ENCODE data around the gene NFIL3. TPM values are rescaled to one million over a fixed set of nuclear protein-coding genes. Genes with fewer than 3 reads are reported as not detected.

The NFIL3 gene
- total RNA-seq, 1 donor from 2014 or later: 25.7 TPM

DNA sequence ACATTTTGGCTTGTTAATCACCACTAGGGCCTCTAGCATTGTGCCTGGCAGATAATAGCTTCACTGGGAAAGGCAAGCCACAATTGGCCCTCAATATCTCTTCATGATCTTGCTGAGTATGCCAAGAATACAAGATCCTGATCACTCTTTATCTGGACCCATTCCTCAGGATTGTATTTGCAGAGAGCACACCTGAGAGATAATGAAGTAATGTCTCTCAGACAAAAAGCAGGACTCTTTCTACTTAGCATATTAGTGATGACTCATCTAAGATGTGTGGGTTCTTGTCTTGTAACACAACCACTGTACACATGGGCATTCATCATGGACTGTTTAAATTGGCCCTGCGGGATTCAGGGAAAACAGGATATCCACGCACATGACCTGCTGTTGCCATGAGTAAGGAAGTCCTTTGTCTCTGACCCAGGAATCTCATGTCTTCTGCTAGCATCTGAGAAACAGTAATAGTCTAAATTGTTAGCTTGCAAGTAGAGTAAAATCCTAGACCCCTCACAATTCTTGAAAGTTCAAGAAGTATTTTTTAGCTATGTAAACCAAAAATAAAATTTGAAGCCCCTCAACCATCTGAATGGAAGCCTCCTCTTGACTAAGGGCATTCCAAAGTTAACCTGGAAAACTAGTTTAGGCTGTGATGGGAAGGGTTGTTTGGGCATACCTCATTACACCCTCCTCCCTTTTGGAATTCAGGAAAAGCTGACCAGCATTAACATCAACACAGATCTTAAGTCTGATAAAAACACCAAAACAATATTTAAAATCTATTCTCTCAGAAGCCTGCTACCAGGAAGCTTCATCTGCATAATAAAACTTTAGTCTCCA lies 28.0 kb upstream of the NFIL3 start:
- no peaks in the 10 kb centered on the region for H3K4me1 ChIP-seq
- TF ChIP-seq, protein P1, sequence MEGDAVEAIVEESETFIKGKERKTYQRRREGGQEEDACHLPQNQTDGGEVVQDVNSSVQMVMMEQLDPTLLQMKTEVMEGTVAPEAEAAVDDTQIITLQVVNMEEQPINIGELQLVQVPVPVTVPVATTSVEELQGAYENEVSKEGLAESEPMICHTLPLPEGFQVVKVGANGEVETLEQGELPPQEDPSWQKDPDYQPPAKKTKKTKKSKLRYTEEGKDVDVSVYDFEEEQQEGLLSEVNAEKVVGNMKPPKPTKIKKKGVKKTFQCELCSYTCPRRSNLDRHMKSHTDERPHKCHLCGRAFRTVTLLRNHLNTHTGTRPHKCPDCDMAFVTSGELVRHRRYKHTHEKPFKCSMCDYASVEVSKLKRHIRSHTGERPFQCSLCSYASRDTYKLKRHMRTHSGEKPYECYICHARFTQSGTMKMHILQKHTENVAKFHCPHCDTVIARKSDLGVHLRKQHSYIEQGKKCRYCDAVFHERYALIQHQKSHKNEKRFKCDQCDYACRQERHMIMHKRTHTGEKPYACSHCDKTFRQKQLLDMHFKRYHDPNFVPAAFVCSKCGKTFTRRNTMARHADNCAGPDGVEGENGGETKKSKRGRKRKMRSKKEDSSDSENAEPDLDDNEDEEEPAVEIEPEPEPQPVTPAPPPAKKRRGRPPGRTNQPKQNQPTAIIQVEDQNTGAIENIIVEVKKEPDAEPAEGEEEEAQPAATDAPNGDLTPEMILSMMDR (IDR thresholded peaks at IDR 0.05): no peak
- intact Hi-C loops (cut with DNase I): no loop called here
- H3K27ac ChIP-seq: no peak overlapping the region
- ATAC-seq (no peak), DNase-seq (no peak)
- H3K9me3 ChIP-seq: no peaks in the 10 kb centered on the region
- no peaks in the 10 kb centered on the region for H3K36me3 ChIP-seq
- no peak overlapping the region for H3K4me3 ChIP-seq
- no peaks in the 10 kb centered on the region for H3K27me3 ChIP-seq (ENCODE audit: low read depth)

DNA sequence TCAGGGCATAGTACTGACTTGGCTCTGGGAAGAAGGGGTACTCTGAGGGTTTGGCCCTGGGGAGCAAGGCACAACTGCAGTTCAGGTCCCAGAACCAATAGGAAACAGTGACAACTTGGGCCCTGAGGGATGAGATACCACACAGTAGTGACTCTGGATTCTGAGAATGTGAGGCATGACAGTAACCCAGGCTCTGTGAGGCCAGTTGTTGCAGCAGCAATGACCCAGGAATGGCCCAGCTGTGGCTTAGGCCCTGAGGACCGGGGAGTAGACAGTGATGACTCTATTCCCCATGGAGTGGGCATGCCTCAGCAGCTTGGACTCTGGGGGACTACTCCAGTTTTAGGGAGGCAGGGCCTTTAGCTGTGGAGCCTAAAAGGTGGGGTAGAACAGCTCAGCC lies 21.5 kb upstream of the NFIL3 start:
- intact Hi-C loops (cut with DNase I): no loop called here
- H3K27ac ChIP-seq: no peak overlapping the region
- no peaks in the 10 kb centered on the region for H3K36me3 ChIP-seq
- DNase-seq (no peak), ATAC-seq (no peak)
- H3K9me3 ChIP-seq: peaks cover 11% of the 10 kb centered on the region
- TF ChIP-seq, protein P1 (IDR thresholded peaks at IDR 0.05): no peak
- H3K27me3 ChIP-seq (ENCODE audit: low read depth): no peaks in the 10 kb centered on the region
- H3K4me1 ChIP-seq: no peaks in the 10 kb centered on the region
- no peak overlapping the region for H3K4me3 ChIP-seq

DNA sequence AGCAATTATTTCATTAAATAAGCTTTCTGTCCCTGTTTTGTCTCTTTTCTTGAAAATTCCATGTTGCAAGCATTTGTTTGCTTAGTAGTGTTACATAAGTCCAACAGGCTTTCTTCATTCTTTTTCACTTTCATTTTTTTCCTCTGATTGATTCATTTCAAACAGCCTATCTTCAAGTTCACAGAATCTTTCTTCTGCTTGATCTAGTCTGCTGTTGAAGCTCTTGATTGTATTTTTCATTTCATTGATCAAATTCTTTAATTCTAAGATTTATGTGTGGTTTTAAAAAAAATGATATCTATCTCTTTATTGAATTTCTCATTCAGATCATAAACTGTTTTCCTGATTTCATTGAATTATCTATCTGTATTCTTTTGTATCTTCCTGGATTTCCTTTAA lies 20.4 kb upstream of the NFIL3 start:
- Histone ChIP-seq H3K27me3 (ENCODE audit: low read depth) (no peaks in the 10 kb centered on the region), H3K27ac (no peak overlapping the region), H3K36me3 (no peaks in the 10 kb centered on the region), H3K9me3 (peaks cover 11% of the 10 kb centered on the region), H3K4me1 (no peaks in the 10 kb centered on the region), H3K4me3 (no peak overlapping the region)
- DNase-seq (no peak), ATAC-seq (no peak)
- intact Hi-C loops (cut with DNase I): no loop called here
- TF ChIP-seq, protein P1 (IDR thresholded peaks at IDR 0.05): no peak

DNA sequence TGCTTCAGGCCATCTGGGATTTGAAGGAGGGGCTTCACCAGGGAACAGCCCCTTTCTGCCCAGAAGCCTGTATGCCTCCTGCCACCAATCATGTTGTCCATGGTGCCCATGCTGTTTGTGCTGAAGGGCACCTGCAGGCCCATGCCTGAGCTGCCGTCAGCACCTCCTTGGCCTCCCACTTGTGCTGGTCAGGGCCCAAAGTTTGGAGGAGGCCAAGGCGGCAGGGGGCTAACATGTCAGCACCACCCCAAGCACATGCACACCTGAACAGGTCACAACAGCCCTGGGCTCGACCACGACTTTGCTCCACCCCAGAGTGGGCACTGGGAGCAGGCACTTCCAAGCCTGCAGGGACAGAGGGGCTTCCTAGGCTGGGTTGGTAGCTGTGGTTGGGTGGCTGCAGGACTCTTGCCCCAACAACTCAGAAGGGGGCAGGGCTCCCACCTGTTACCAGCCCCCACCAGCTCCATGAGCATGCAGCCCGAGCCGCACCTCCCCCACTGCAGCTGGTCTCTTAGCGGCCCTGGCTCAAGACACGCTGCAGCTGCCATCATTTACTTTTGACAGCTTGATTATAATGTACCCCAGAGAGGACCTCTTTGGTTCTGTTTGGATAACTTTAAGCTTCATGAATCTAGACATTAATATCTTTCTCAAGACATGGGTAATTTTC lies 19.8 kb upstream of the NFIL3 start:
- Histone ChIP-seq H3K4me3 (no peak overlapping the region), H3K27ac (no peak overlapping the region), H3K9me3 (peaks cover 11% of the 10 kb centered on the region), H3K27me3 (ENCODE audit: low read depth) (no peaks in the 10 kb centered on the region), H3K4me1 (no peaks in the 10 kb centered on the region), H3K36me3 (no peaks in the 10 kb centered on the region)
- ATAC-seq (peak in 1 of 2 donors; percentile 27), DNase-seq (no peak)
- TF ChIP-seq, protein P1 (IDR thresholded peaks at IDR 0.05): no peak
- intact Hi-C loops (cut with DNase I): no loop called here

DNA sequence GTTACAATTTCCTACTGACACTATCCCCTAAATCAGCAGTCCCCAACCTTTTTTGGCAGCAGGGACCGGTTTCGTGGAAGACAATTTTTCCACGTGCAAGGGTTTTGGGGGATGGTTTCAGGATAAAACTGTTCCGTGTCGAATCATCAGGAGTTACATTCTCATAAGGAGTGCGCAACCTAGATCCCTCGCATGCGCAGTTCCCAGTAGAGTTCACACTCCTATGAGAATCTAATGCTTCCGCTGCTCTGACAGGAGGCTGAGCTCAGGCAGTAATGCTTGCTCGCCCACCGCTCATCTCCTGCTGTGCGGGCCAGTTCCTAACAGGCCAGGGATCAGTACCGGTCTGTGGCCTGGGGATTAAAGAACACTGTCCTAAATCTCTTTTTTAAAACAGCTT lies 13.2 kb upstream of the NFIL3 start:
- no peaks in the 10 kb centered on the region for H3K9me3 ChIP-seq
- no peaks in the 10 kb centered on the region for H3K36me3 ChIP-seq
- DNase-seq: no peak
- no peaks in the 10 kb centered on the region for H3K27me3 ChIP-seq (ENCODE audit: low read depth)
- H3K4me3 ChIP-seq: no peak overlapping the region
- no peak overlapping the region for H3K27ac ChIP-seq
- no peaks in the 10 kb centered on the region for H3K4me1 ChIP-seq
- ATAC-seq: no peak
- TF ChIP-seq, protein P1 (IDR thresholded peaks at IDR 0.05): no peak
- intact Hi-C loops (cut with DNase I): no loop called here

All from lower lobe of right lung (tissue), 2 donors.